B cell (primary cell): ENCODE measurements around the gene EEF1A2. TPM values are rescaled to one million over a fixed set of nuclear protein-coding genes. Genes with fewer than 3 reads are reported as not detected.

Experiments used
- ATAC-seq: fragments of 200-7000 bp; cut with Tn5 transposase; one replicate; pipeline ENCODE4 v1.10.0; 2021; ENCODE audit warnings: low read depth, mild to moderate bottlenecking, moderate number of reproducible peaks, moderate library complexity
- CTCF ChIA-PET: fragments of 350-600 bp; sonication (Branson Sonifier 250); formaldehyde crosslinking; loops from one replicate; lab custom pipeline; 2021; ENCODE audit warnings: antibody characterized with exemption, inconsistent platforms; lab: Charles Lee
- POLR2A ChIA-PET: fragments of 350-600 bp; sonication (Branson Sonifier 250); formaldehyde crosslinking; loops from one replicate; lab custom pipeline; 2021; ENCODE audit warnings: antibody characterized with exemption; lab: Charles Lee
- DNase-seq: peaks from one replicate; pipeline ENCODE4 v3.0.0; 2013
- H2AFZ ChIP-seq: 2 replicates; pipeline ENCODE4 v1.6.1; 2012; ENCODE audit warnings: mild to moderate bottlenecking, low read depth, low read length; ENCODE audit not compliant: insufficient read depth, poor library complexity, severe bottlenecking
- H3K27ac ChIP-seq, 2 donors: 1 replicate in 1 of 2; 2 replicates in 1 of 2; pipeline ENCODE4 v1.5.1; 2012 to 2013; ENCODE audit warnings: low read length in 2 of 2, mild to moderate bottlenecking in 2 of 2, moderate library complexity in 1 of 2
- H3K27me3 ChIP-seq, 4 experiments: fragments of 200-600 bp in 1 of 4; sonication (generic) in 1 of 4; replicated peaks in 1 of 4; 1 replicate in 2 of 4; 2 replicates in 2 of 4; pipeline versions ENCODE4 v1.6.1 to v1.7.0; 2013 to 2016; ENCODE audit warnings: low read length in 3 of 4, mild to moderate bottlenecking in 2 of 4, mixed read lengths in 1 of 4, moderate library complexity in 1 of 4; ENCODE audit not compliant: insufficient read depth in 4 of 4, control insufficient read depth in 3 of 4; ENCODE audit errors: control extremely low read depth in 1 of 4
- H3K36me3 ChIP-seq, 2 experiments: replicated peaks in 1 of 2; 1 replicate in 1 of 2; 2 replicates in 1 of 2; pipeline versions ENCODE4 v1.6.1 to v1.7.1; 2013; ENCODE audit warnings: low read length in 1 of 2; ENCODE audit not compliant: insufficient read depth in 2 of 2, control insufficient read depth in 1 of 2; ENCODE audit errors: control extremely low read depth in 1 of 2, extremely low read depth in 1 of 2
- H3K4me1 ChIP-seq, 2 donors: fragments of 200-600 bp in 1 of 2; sonication (generic) in 1 of 2; 1 replicate in 1 of 2; 2 replicates in 1 of 2; pipeline versions ENCODE4 v1.5.1 to v1.6.1; 2013 to 2017; ENCODE audit warnings: low read length in 2 of 2; ENCODE audit not compliant: control insufficient read depth in 2 of 2, insufficient read depth in 2 of 2
- H3K4me2 ChIP-seq: replicated peaks from 2 replicates; pipeline ENCODE3; 2012; ENCODE audit warnings: mild to moderate bottlenecking, low read depth, low read length; ENCODE audit not compliant: poor library complexity, severe bottlenecking
- H3K4me3 ChIP-seq, 5 experiments: fragments of 200-600 bp in 1 of 5; sonication (generic) in 1 of 5; 1 replicate in 3 of 5; 2 replicates in 2 of 5; pipeline versions ENCODE4 v1.5.1 to v1.7.0; 2011 to 2016; ENCODE audit warnings: low read length in 4 of 5, mild to moderate bottlenecking in 4 of 5, low read depth in 2 of 5, control low read depth in 1 of 5, moderate library complexity in 1 of 5; ENCODE audit not compliant: insufficient read depth in 1 of 5; ENCODE audit errors: control extremely low read depth in 1 of 5, extremely low read depth in 1 of 5
- H3K79me2 ChIP-seq: fragments of 200-600 bp; sonication (generic); one replicate; pipeline ENCODE4 v1.6.0; 2016; ENCODE audit warnings: low read length; ENCODE audit not compliant: control insufficient read depth, insufficient read depth
- H3K9ac ChIP-seq: fragments of 200-600 bp; sonication (generic); 2 replicates; pipeline ENCODE4 v1.6.1; 2017; ENCODE audit warnings: mild to moderate bottlenecking, low read length, moderate library complexity
- H3K9me3 ChIP-seq, 3 donors: one replicate each; pipeline versions ENCODE4 v1.6.1 to v1.7.1; 2013; ENCODE audit warnings: low read length in 2 of 3; ENCODE audit not compliant: control insufficient read depth in 2 of 3, insufficient read depth in 1 of 3; ENCODE audit errors: control extremely low read depth in 1 of 3
- H4K20me1 ChIP-seq: 2 replicates; pipeline ENCODE4 v1.6.0; 2012; ENCODE audit warnings: mild to moderate bottlenecking, low read length; ENCODE audit not compliant: insufficient read depth, control insufficient read depth, poor library complexity, severe bottlenecking
- H3K27ac Mint-ChIP-seq: one replicate; pipeline ENCODE4 v1.8.0; 2021; ENCODE audit warnings: mixed read lengths
- H3K27me3 Mint-ChIP-seq: one replicate; pipeline ENCODE4 v1.8.0; 2021; ENCODE audit warnings: mixed read lengths
- H3K4me1 Mint-ChIP-seq: one replicate; pipeline ENCODE4 v1.8.0; 2021; ENCODE audit warnings: mixed read lengths
- H3K4me3 Mint-ChIP-seq: one replicate; pipeline ENCODE4 v1.8.0; 2021; ENCODE audit warnings: mixed read lengths
- H3K9me3 Mint-ChIP-seq: one replicate; pipeline ENCODE4 v1.8.0; 2022; ENCODE audit warnings: mixed read lengths; ENCODE audit not compliant: insufficient read depth
- CTCF ChIP-seq: fragments of 200-600 bp; IDR thresholded peaks from one replicate; pipeline ENCODE4 v1.8.0; 2022; ENCODE audit warnings: antibody characterized with exemption, mild to moderate bottlenecking
- EZH2 ChIP-seq: IDR thresholded peaks from 2 replicates; pipeline ENCODE4 v1.6.1; 2012; ENCODE audit warnings: borderline replicate concordance, low read depth, mild to moderate bottlenecking, moderate library complexity, low read length; ENCODE audit not compliant: insufficient read depth, poor library complexity, severe bottlenecking
- WGBS: methylation state at CpG from one replicate; pipeline ENCODE4 v1.1.5; 2013; ENCODE audit warnings: missing lambda C conversion rate; ENCODE audit not compliant: insufficient coverage; 5-methylcytosine and 5-hydroxymethylcytosine counted together
- intact Hi-C: fragments of 100-400 bp; cut with micrococcal nuclease; formaldehyde crosslinking; loops from one replicate; pipeline ENCODE4 v1.10.0; 2022
- polyA plus RNA-seq: library from polyadenylated mRNA; depleted of rRNA; stranded (reverse); fragments of >200 nt; gene quantifications from 2 replicates; pipeline ENCODE4 v1.2.3, GENCODE V29; 2012
- total RNA-seq, 2 donors: library from RNA; stranded (reverse); fragments of 120-200 nt in 1 of 2; gene quantifications; 1 replicate in 1 of 2; 2 replicates in 1 of 2; pipeline versions ENCODE4 v1.2.3 to v1.2.4, GENCODE V29; 2013 to 2022

Gene EEF1A2
- total and polyA plus RNA-seq, 2 donors (not counting 1 experiment from before 2014, with no cell fraction given) = 2.2 to 2.9 TPM

DNA sequence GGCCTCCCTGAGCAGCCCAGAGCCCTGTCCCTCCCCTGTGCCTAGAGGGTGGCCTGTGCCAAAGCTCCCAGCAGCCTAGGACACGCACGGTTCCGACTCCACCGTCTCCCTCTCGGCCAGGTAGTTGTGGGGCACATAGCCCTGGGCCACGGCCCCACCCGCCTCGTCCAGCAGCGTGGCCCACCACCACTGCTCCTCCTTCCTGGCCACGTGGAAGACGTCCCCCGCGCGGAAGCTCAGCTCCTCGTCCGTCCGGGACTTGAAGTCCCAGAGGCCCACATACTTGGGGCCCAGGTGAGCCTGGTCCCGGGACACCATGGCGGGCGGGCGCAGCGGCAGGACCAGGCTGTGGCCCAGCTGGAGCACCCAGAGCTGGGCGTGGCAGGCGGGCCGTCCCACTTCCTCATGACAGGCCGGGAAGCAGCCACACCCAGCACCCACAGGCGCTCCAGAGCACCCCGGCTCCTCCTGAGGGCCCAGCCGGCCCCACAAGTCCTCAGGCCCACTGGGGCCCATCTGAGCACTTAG lies 38.2 kb upstream of the EEF1A2 start, which contains the start of gene PTK6:
PTK6 (minus strand) TSS at position 380 of the 528 bp plus-strand sequence; CDS start at position 318, 62 bp downstream.
- H3K4me2 ChIP-seq = peak within 1 kb of the TSS; percentile 92
- H4K20me1 ChIP-seq = no peaks in the 10 kb centered on the region
- peak within 1 kb of the TSS; percentile 92 for H3K27ac Mint-ChIP-seq
- peaks cover 30% of the 10 kb centered on the region for H3K4me1 Mint-ChIP-seq
- DNase-seq (no peak), ATAC-seq (no peak)
- H3K79me2 ChIP-seq = no peaks in the 10 kb centered on the region
- no peaks in the 10 kb centered on the region for H3K27me3 Mint-ChIP-seq
- peak within 1 kb of the TSS; percentile 60 for H3K9ac ChIP-seq
- peak within 1 kb of the TSS in 4 of 5 experiments; percentile 55 to 67 (median 58) for H3K4me3 ChIP-seq
- peak within 1 kb of the TSS; percentile 71 for H2AFZ ChIP-seq
- peak within 1 kb of the TSS; percentile 86 for H3K4me3 Mint-ChIP-seq
- H3K9me3 ChIP-seq = peaks cover 0 to 3% (median 0%) of the 10 kb centered on the region in 3 donors
- WGBS = 67% methylated on average over 29 of the region's 29 CpGs
- ChIA-PET CTCF (interaction anchor here (0.6 to 4.7 kb wide), 34 partner anchors 9 to 456 kb away, joined by 3 to 30 read pairs (median 8); partner anchors contain the start of genes ARFRP1, FNDC11, HELZ2 and LIME1), POLR2A (interaction anchor here (0.6 to 2.7 kb wide), 14 partner anchors 12 to 444 kb away, joined by 4 to 42 read pairs (median 6); partner anchors contain the start of genes FNDC11, PPDPF, PRPF6 and RTEL1)
- intact Hi-C loops = loop anchor here (1.0 to 5.0 kb wide), 4 partner anchors 17 to 420 kb away; partner anchors contain the start of genes ARFRP1, LIME1, PPDPF and SLC2A4RG
- H3K27me3 ChIP-seq = no peaks in the 10 kb centered on the region
- H3K27ac ChIP-seq = peak within 1 kb of the TSS; percentile 83 to 86
- TF ChIP-seq EZH2 = no peak
- no peak for TF ChIP-seq CTCF
- no peaks in the 10 kb centered on the region for H3K36me3 ChIP-seq
- no peaks in the 10 kb centered on the region for H3K9me3 Mint-ChIP-seq
- H3K4me1 ChIP-seq = peaks cover 26 to 39% of the 10 kb centered on the region in 2 donors
